IMR-90 (cell line): ENCODE measurements around the gene IFI30.

ENCODE experiments used
- CHD1 ChIP-seq: IDR thresholded peaks from 2 replicates; pipeline ENCODE4 v1.6.1; 2012; ENCODE audit warnings: low read depth, low read length, improper control_type of control experiment
- FOS ChIP-seq: fragments of 150-350 bp; IDR thresholded peaks from 2 replicates; pipeline ENCODE4 v1.6.1; 2016; ENCODE audit warnings: low read depth, low read length
- POLR2A ChIP-seq: IDR thresholded peaks from 2 replicates; pipeline ENCODE4 v1.6.1; 2012; ENCODE audit warnings: mild to moderate bottlenecking, low read depth, low read length
- TF ChIP-seq, protein P1 (sequence below): conservative IDR thresholded peaks from 2 replicates; pipeline ENCODE4 v1.5.1; 2012; ENCODE audit warnings: mild to moderate bottlenecking, low read depth, low read length, improper control_type of control experiment

DNA sequence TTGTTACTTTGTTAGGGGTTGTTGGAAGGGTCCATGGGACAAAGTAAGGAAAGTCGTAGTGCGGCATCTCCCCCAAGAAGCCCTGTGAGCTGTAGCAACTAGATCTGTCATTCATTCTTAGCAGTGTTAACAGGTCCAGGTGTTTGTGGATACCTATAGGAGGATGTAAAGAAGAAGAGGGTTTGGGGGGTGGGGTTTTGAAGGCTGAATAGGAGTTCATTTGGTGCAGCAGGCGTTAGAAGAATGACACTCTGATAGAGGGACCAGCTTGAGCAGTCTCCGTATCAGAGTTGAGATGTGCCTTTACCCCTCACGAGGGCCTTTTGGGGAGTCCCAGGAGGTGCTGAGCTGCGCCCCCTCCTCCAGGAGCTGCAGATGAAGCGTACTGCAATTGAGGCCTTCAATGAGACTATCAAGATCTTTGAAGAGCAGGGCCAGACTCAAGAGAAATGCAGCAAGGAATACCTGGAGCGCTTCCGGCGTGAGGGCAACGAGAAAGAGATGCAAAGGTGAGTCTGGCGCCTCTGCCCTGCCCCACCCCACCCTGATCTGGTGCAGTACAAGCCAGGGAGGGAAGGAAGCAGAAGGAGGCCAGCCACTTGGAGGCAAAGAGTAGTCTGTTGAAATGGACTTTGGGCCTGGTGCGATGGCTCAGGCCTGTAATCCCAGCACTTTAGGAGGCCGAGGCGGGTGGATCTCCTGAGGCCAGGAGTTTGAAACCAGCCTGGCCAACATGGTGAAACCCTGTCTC lies 7.6 kb upstream of the IFI30 start:
- TF ChIP-seq FOS (no peak), POLR2A (no peak), CHD1 (no peak)
- TF ChIP-seq, protein P1, sequence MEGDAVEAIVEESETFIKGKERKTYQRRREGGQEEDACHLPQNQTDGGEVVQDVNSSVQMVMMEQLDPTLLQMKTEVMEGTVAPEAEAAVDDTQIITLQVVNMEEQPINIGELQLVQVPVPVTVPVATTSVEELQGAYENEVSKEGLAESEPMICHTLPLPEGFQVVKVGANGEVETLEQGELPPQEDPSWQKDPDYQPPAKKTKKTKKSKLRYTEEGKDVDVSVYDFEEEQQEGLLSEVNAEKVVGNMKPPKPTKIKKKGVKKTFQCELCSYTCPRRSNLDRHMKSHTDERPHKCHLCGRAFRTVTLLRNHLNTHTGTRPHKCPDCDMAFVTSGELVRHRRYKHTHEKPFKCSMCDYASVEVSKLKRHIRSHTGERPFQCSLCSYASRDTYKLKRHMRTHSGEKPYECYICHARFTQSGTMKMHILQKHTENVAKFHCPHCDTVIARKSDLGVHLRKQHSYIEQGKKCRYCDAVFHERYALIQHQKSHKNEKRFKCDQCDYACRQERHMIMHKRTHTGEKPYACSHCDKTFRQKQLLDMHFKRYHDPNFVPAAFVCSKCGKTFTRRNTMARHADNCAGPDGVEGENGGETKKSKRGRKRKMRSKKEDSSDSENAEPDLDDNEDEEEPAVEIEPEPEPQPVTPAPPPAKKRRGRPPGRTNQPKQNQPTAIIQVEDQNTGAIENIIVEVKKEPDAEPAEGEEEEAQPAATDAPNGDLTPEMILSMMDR: no peak
